K562 (cell line): ENCODE data around the gene NTSR2. TPM values are rescaled to one million over a fixed set of nuclear protein-coding genes. Genes with fewer than 3 reads are reported as not detected.
"Not testable (repeated sequence)": the region's sequence is repeated elsewhere in the genome, so short reads cannot be mapped to it uniquely, and the experiment has no call there.

Experiments
- ATAC-seq: fragments of 200-7000 bp; cut with Tn5 transposase; 3 replicates; pipeline ENCODE4 v1.9.1; 2020; ENCODE audit warnings: moderate library complexity
- BruUV-seq: library from RNA; stranded (reverse); fragments of 400-500 nt; replicated peaks from 2 replicates; lab custom pipeline; 2021; lab: Mats Ljungman, UMichigan
- CTCF ChIA-PET: fragments of 300-600 bp; formaldehyde crosslinking; extraction: SDS; loops from one replicate; lab custom pipeline; 2021; ENCODE audit warnings: low intra/inter-chr PET ratio; lab: Yijun Ruan, JAX
- POLR2A ChIA-PET: fragments of 300-600, 350-650 bp; sonication (Branson Sonifier 250); formaldehyde crosslinking; extraction: SDS; loops from one replicate; lab custom pipeline; 2021; ENCODE audit warnings: antibody characterized with exemption, inconsistent platforms; lab: Yijun Ruan, JAX
- DNase-seq, 4 experiments: peaks; one replicate each; pipeline versions ENCODE4 v3.0.0 to v3.0.0-alpha.2; 2011 to 2018; ENCODE audit warnings: low spot score in 3 of 4, mixed read lengths in 3 of 4; ENCODE audit errors: extremely low read depth in 1 of 4
- FAIRE-seq: peaks from 2 replicates; lab custom pipeline; 2011; peaks lifted over from hg19 to GRCh38; lab: Jason Lieb, UNC
- H2AFZ ChIP-seq: 2 replicates; pipeline ENCODE4 v1.6.0; 2011; ENCODE audit warnings: low read depth, low read length, control low read depth, inconsistent platforms
- H3K27ac ChIP-seq: fragments of 200-600 bp; 3 replicates; pipeline ENCODE4 v1.8.0; 2011; ENCODE audit warnings: low read depth, mild to moderate bottlenecking, control low read depth, inconsistent platforms, low read length, moderate library complexity, mixed read lengths; ENCODE audit errors: extremely low read depth
- H3K27me3 ChIP-seq, 2 experiments: fragments of 300-600 bp in 1 of 2; 2 replicates in 1 of 2; 3 replicates in 1 of 2; pipeline versions ENCODE4 v1.6.0 to v1.8.0; 2011; ENCODE audit warnings: inconsistent platforms in 2 of 2, low read length in 2 of 2, mild to moderate bottlenecking in 1 of 2, mixed read lengths in 1 of 2, moderate library complexity in 1 of 2; ENCODE audit not compliant: control insufficient read depth in 2 of 2, insufficient read depth in 2 of 2
- H3K36me3 ChIP-seq: fragments of 300-600 bp; 3 replicates; pipeline ENCODE4 v1.8.0; 2011; ENCODE audit warnings: mild to moderate bottlenecking, low read length, inconsistent platforms; ENCODE audit not compliant: control insufficient read depth, insufficient read depth
- H3K4me1 ChIP-seq, 2 experiments: fragments of 200-600 bp in 1 of 2; replicated peaks in 1 of 2; 2 replicates in 1 of 2; 3 replicates in 1 of 2; pipeline versions ENCODE4 v1.5.1 to v1.8.0; 2011; ENCODE audit warnings: inconsistent platforms in 2 of 2, low read length in 2 of 2, mild to moderate bottlenecking in 1 of 2, mixed read lengths in 1 of 2, moderate library complexity in 1 of 2; ENCODE audit not compliant: control insufficient read depth in 2 of 2, insufficient read depth in 2 of 2
- H3K4me2 ChIP-seq: 2 replicates; pipeline ENCODE4 v1.6.1; 2011; ENCODE audit warnings: low read length, control low read depth, inconsistent platforms, mixed read lengths; ENCODE audit not compliant: insufficient read depth
- H3K4me3 ChIP-seq: fragments of 200-600 bp; sonication (generic), shearing (Covaris generic); 2 replicates; pipeline ENCODE4 v1.5.1; 2016; ENCODE audit warnings: control low read depth, inconsistent platforms
- H3K79me2 ChIP-seq: fragments of 200-600 bp; 3 replicates; pipeline ENCODE4 v1.8.0; 2011; ENCODE audit warnings: low read length, inconsistent platforms; ENCODE audit not compliant: control insufficient read depth, insufficient read depth
- H3K9ac ChIP-seq, 2 experiments: 2 replicates each; pipeline versions ENCODE4 v1.6.0 to v1.6.1; 2011; ENCODE audit warnings: low read depth in 2 of 2, low read length in 2 of 2, control low read depth in 1 of 2, inconsistent platforms in 1 of 2, mild to moderate bottlenecking in 1 of 2, mixed read lengths in 1 of 2; ENCODE audit not compliant: insufficient read depth in 1 of 2
- H3K9me1 ChIP-seq: one replicate; pipeline ENCODE4 v1.6.0; 2011; ENCODE audit warnings: inconsistent platforms, mild to moderate bottlenecking, low read length, moderate library complexity; ENCODE audit not compliant: control insufficient read depth, insufficient read depth
- H3K9me3 ChIP-seq: replicated peaks from 2 replicates; pipeline ENCODE4 v1.5.1; 2011; ENCODE audit warnings: low read depth, low read length, inconsistent platforms; ENCODE audit not compliant: control insufficient read depth, insufficient read depth
- H4K20me1 ChIP-seq: replicated peaks from 2 replicates; pipeline ENCODE4 v1.6.1; 2011; ENCODE audit warnings: low read length, inconsistent platforms, mixed read lengths; ENCODE audit not compliant: control insufficient read depth, insufficient read depth
- CBX3 ChIP-seq, 2 experiments: IDR thresholded peaks; 1 replicate in 1 of 2; 2 replicates in 1 of 2; pipeline ENCODE4 v1.6.1; 2012; ENCODE audit warnings: inconsistent platforms in 2 of 2, low read length in 2 of 2, borderline replicate concordance in 1 of 2, control low read depth in 1 of 2
- ERF ChIP-seq: fragments of 450-650 bp; formaldehyde crosslinking; IDR thresholded peaks from 2 replicates; pipeline ENCODE4 v1.4.0; 2020; ENCODE audit warnings: mild to moderate bottlenecking, mixed read lengths
- SMAD3 ChIP-seq: fragments of 450-650 bp; formaldehyde crosslinking; conservative IDR thresholded peaks from 2 replicates; pipeline ENCODE4 v1.4.0; 2020; ENCODE audit warnings: mild to moderate bottlenecking
- SP1 ChIP-seq: sonication (generic); formaldehyde crosslinking; IDR thresholded peaks from 2 replicates; pipeline ENCODE4 v1.8.1; 2022; ENCODE audit warnings: mild to moderate bottlenecking, missing genetic modification reagents
- ZNF263 ChIP-seq: sonication (generic); formaldehyde crosslinking; IDR thresholded peaks from 2 replicates; pipeline ENCODE4 v1.8.0; 2022; ENCODE audit warnings: mild to moderate bottlenecking, missing genetic modification reagents, borderline replicate concordance
- WGBS: fragments of 100-300 bp; shearing (Covaris generic); methylation state at CpG from one replicate; pipeline ENCODE4 v1.1.6; 2016; ENCODE audit warnings: low coverage, mixed read lengths; ENCODE audit not compliant: insufficient coverage; ENCODE audit errors: missing lambda C conversion rate; 5-methylcytosine and 5-hydroxymethylcytosine counted together
- in situ Hi-C: fragments of 300-500 bp; cut with MboI; formaldehyde crosslinking; loops from 4 replicates; pipeline ENCODE4 v1.15.0; 2018; ENCODE audit warnings: inconsistent platforms, mixed read lengths
- intact Hi-C: fragments of 100-400 bp; cut with micrococcal nuclease; formaldehyde crosslinking; loops from 2 replicates; pipeline ENCODE4 v1.14.2; 2022
- polyA plus RNA-seq, 8 experiments: library from polyadenylated mRNA; depleted of rRNA in 4 of 8; stranded (reverse) in 5 of 8; unstranded in 3 of 8; fragments of >200 nt; fragmentation: Nextera tagmentation in 2 of 8; fragmentation: Illumina TruSeq in 1 of 8; extraction: Ambion mirVana in 2 of 8; extraction: Trizol in 1 of 8; gene quantifications; 2 replicates each; pipeline versions ENCODE4 v1.2.1 to v1.2.3, GENCODE V29; 2011 to 2014; ENCODE audit warnings: inconsistent platforms in 1 of 8, missing spikeins in 1 of 8
- total RNA-seq, 7 experiments: library from RNA; depleted of rRNA in 6 of 7; stranded (reverse); fragments of >200 nt in 6 of 7; fragmentation: Illumina TruSeq in 2 of 7; extraction: Trizol in 2 of 7; gene quantifications; 2 replicates each; pipeline versions ENCODE4 v1.2.1 to v1.2.3, GENCODE V29; 2011 to 2021; ENCODE audit warnings: low replicate concordance in 1 of 7

Gene NTSR2
- total and polyA plus RNA-seq, 9 of the 15 experiments (the other 6 are each of a cell fraction or from before 2014, with no cell fraction given): not detected

DNA sequence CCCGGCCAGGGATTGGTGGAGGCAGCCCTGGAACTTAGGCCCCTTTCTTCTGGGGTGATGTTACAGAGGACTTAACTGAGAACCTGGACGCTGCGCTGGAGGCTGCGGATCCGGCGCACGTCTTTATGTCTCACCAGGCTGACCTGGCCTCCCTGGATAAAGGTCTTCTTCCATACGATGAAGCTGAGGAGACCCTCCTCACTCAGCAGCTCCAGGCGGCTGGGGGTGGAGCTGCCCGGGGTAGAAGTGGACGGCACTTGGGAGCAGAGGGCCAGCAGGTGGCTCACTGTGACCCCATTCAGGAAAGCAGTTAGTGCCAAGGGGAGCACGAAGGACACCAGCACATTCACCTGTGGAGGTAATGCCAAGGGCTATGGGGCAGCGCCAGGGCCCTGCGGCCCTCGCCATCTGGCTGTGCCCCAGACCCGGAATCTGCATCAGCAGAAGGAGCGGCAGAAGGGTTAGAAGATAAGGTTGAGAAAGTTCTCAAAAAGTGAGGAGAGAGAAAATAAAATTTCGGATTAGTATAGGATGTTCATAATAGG lies 8.0 kb downstream of the NTSR2 start:
- H3K36me3 ChIP-seq: no peaks in the 10 kb centered on the region
- no peak for ATAC-seq
- H3K9me1 ChIP-seq: no peaks in the 10 kb centered on the region
- in situ Hi-C loops: no loop called here
- 3% methylated on average over 13 of the region's 18 CpGs for WGBS
- H3K27ac ChIP-seq: no peak overlapping the region
- no peak overlapping the region for H3K4me2 ChIP-seq
- H2AFZ ChIP-seq: no peak overlapping the region
- no peak overlapping the region for H3K4me3 ChIP-seq
- H4K20me1 ChIP-seq: no peaks in the 10 kb centered on the region
- no peak for DNase-seq
- H3K9ac ChIP-seq: no peak overlapping the region
- ChIA-PET CTCF (no interaction called here), POLR2A (no interaction called here)
- peaks cover 4% of the 10 kb centered on the region; the same call in 1 of the 2 replicates for H3K9me3 ChIP-seq
- no TSS peak for BruUV-seq
- H3K79me2 ChIP-seq: no peaks in the 10 kb centered on the region
- TF ChIP-seq SMAD3 (CRISPR knock-in tag): no peak
- no peak for TF ChIP-seq ERF (CRISPR knock-in tag)
- TF ChIP-seq SP1 (CRISPR knock-in tag): no peak
- no peak for TF ChIP-seq ZNF263 (CRISPR knock-in tag)
- no peak for TF ChIP-seq CBX3 (IDR thresholded peaks at IDR 0.05; ENCODE audit: borderline replicate concordance in 1 of 2, low read length in 2 of 2)
- intact Hi-C loops: no loop called here
- H3K4me1 ChIP-seq: peaks cover 4 to 7% of the 10 kb centered on the region in 2 experiments; a peak in 4 of 5 replicates
- FAIRE-seq: no peak
- peaks cover 32 to 75% of the 10 kb centered on the region in 2 experiments; a peak in 4 of 5 replicates for H3K27me3 ChIP-seq

DNA sequence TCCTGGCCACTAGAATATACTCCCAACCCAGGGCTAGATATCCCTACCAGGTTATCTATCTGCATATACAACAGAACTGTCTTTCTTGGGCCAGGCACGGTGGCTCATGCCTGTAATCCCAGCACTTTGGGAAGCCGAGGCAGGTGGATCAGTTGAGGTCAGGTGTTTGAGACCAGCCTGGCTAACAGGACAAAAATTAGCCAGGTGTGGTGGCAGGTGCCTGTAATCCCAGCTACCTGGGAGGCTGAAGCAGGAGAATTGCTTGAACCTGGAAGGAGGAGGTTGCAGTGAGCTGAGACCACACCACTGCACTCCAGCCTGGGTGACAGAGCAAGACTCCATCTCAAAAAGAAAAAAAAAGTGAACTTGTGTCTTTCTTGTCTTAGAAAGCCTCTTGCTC lies 9.6 kb downstream of the NTSR2 start:
- H3K27ac ChIP-seq, CTCF ChIA-PET, FAIRE-seq, H3K4me2 ChIP-seq, H3K4me3 ChIP-seq, H2AFZ ChIP-seq, H3K36me3 ChIP-seq, H3K9ac ChIP-seq, DNase-seq, POLR2A ChIA-PET, ATAC-seq, BruUV-seq, intact Hi-C loops, in situ Hi-C loops, H3K79me2 ChIP-seq, H3K9me1 ChIP-seq, H4K20me1 ChIP-seq, H3K9me3 ChIP-seq: not testable (repeated sequence)
- peaks cover 23 to 68% of the 10 kb centered on the region in 2 experiments; a peak in 4 of 5 replicates for H3K27me3 ChIP-seq
- WGBS: 0% methylated on average over 2 of the region's 2 CpGs
- peaks cover 10 to 12% of the 10 kb centered on the region in 2 experiments; a peak in 4 of 5 replicates for H3K4me1 ChIP-seq
